Breast epithelium (tissue), 4 donors: ENCODE measurements around the gene ARHGEF1. TPM values are rescaled to one million over a fixed set of nuclear protein-coding genes. Genes with fewer than 3 reads are reported as not detected.

ENCODE experiments used
- DNase-seq, 2 donors: peaks; one replicate each; pipeline ENCODE4 v3.0.0-alpha.2; 2019; ENCODE audit warnings: low spot score in 2 of 2
- H3K27ac ChIP-seq, 2 donors: fragments of 200-600 bp; sonication (generic) in 1 of 2; one replicate each; pipeline ENCODE4 v1.5.1; 2016 to 2019; ENCODE audit warnings: mild to moderate bottlenecking in 1 of 2
- H3K27me3 ChIP-seq, 2 donors: fragments of 200-600 bp; sonication (generic) in 1 of 2; one replicate each; pipeline versions ENCODE4 v1.5.1 to v1.6.0; 2017 to 2019; ENCODE audit warnings: control low read depth in 1 of 2, mild to moderate bottlenecking in 1 of 2
- H3K36me3 ChIP-seq: fragments of 200-600 bp; one replicate; pipeline ENCODE4 v1.5.1; 2019
- H3K4me1 ChIP-seq, 2 donors: fragments of 200-600 bp; sonication (generic); one replicate each; pipeline ENCODE4 v1.5.1; 2016 to 2019; ENCODE audit warnings: control low read depth in 1 of 2
- H3K4me3 ChIP-seq, 3 donors: fragments of 200-600 bp; sonication (generic); 1 replicate in 2 of 3; 2 replicates in 1 of 3; pipeline ENCODE4 v1.5.1; 2016 to 2019; ENCODE audit warnings: mild to moderate bottlenecking in 3 of 3, moderate library complexity in 2 of 3
- H3K9me3 ChIP-seq, 2 donors: fragments of 200-600 bp; sonication (generic) in 1 of 2; one replicate each; pipeline ENCODE4 v1.5.1; 2016 to 2019; ENCODE audit warnings: control low read depth in 1 of 2
- CTCF ChIP-seq, 3 donors: fragments of 450-650 bp; IDR thresholded peaks; one replicate each; pipeline ENCODE4 v1.5.1; 2016 to 2017; ENCODE audit warnings: antibody characterized with exemption in 3 of 3, mild to moderate bottlenecking in 3 of 3, moderate library complexity in 3 of 3
- POLR2A ChIP-seq: fragments of 450-650 bp; IDR thresholded peaks from one replicate; pipeline ENCODE4 v1.6.1; 2016; ENCODE audit warnings: antibody characterized with exemption, mild to moderate bottlenecking, moderate library complexity
- POLR2AphosphoS5 ChIP-seq, 3 donors: sonication (generic); formaldehyde crosslinking; IDR thresholded peaks; one replicate each; pipeline ENCODE4 v1.6.1; 2017; ENCODE audit warnings: antibody characterized with exemption in 3 of 3
- intact Hi-C: fragments of 100-400 bp; cut with DNase I; formaldehyde crosslinking; loops from one replicate; pipeline ENCODE4 v1.15.1; 2023; ENCODE audit warnings: low total_unique reads
- total RNA-seq, 3 donors: library from RNA; depleted of rRNA; stranded (reverse); fragments of >200 nt; gene quantifications; one replicate each; pipeline ENCODE4 v1.1.0, GENCODE V29; 2016

ARHGEF1 gene
- total RNA-seq, 3 donors from 2014 or later = 55.0 to 61.9 (median 55.7) TPM

GRCh38 chr19:41897181-41897580 lies 14.2 kb downstream of the ARHGEF1 start:
- peaks cover 6% of the 10 kb centered on the region for H3K36me3 ChIP-seq
- intact Hi-C loops = no loop called here
- no peak for TF ChIP-seq POLR2AphosphoS5 (IDR thresholded peaks at IDR 0.05)
- TF ChIP-seq CTCF (IDR thresholded peaks at IDR 0.05) = no peak
- no peak for TF ChIP-seq POLR2A
- no peak overlapping the region for H3K27ac ChIP-seq
- H3K9me3 ChIP-seq = no peaks in the 10 kb centered on the region
- no peak for DNase-seq
- no peaks in the 10 kb centered on the region for H3K27me3 ChIP-seq
- H3K4me3 ChIP-seq = no peak overlapping the region
- H3K4me1 ChIP-seq = no peaks in the 10 kb centered on the region

GRCh38 chr19:41897820-41898219 lies 14.8 kb downstream of the ARHGEF1 start:
- no peaks in the 10 kb centered on the region for H3K27me3 ChIP-seq
- peaks cover 12% of the 10 kb centered on the region for H3K36me3 ChIP-seq
- H3K27ac ChIP-seq = no peak overlapping the region
- H3K4me1 ChIP-seq = no peaks in the 10 kb centered on the region
- no peak for TF ChIP-seq CTCF (IDR thresholded peaks at IDR 0.05)
- no peak for TF ChIP-seq POLR2AphosphoS5 (IDR thresholded peaks at IDR 0.05)
- no peak for TF ChIP-seq POLR2A
- intact Hi-C loops = no loop called here
- H3K4me3 ChIP-seq = no peak overlapping the region
- H3K9me3 ChIP-seq = no peaks in the 10 kb centered on the region
- no peak for DNase-seq

GRCh38 chr19:41898235-41898634 lies 15.3 kb downstream of the ARHGEF1 start:
- Histone ChIP-seq H3K36me3 (peaks cover 16% of the 10 kb centered on the region), H3K27ac (no peak overlapping the region), H3K9me3 (no peaks in the 10 kb centered on the region), H3K4me1 (no peaks in the 10 kb centered on the region), H3K27me3 (no peaks in the 10 kb centered on the region), H3K4me3 (no peak overlapping the region)
- TF ChIP-seq CTCF (IDR thresholded peaks at IDR 0.05) (no peak), POLR2AphosphoS5 (IDR thresholded peaks at IDR 0.05) (no peak), POLR2A (no peak)
- intact Hi-C loops = no loop called here
- DNase-seq = no peak

GRCh38 chr19:41901707-41902360 lies 18.9 kb downstream of the ARHGEF1 start:
- no peak for DNase-seq
- Histone ChIP-seq H3K27ac (no peak overlapping the region), H3K4me3 (no peak overlapping the region), H3K9me3 (no peaks in the 10 kb centered on the region), H3K27me3 (no peaks in the 10 kb centered on the region), H3K36me3 (peaks cover 24% of the 10 kb centered on the region), H3K4me1 (no peaks in the 10 kb centered on the region)
- TF ChIP-seq CTCF (IDR thresholded peaks at IDR 0.05) (no peak), POLR2A (no peak), POLR2AphosphoS5 (IDR thresholded peaks at IDR 0.05) (no peak)
- intact Hi-C loops = no loop called here

- no peak overlapping the region for H3K4me3 ChIP-seq
- peaks cover 24% of the 10 kb centered on the region for H3K36me3 ChIP-seq
- H3K27ac ChIP-seq = no peak overlapping the region
- TF ChIP-seq CTCF (IDR thresholded peaks at IDR 0.05) (no peak), POLR2A (no peak), POLR2AphosphoS5 (IDR thresholded peaks at IDR 0.05) (no peak)
- no peaks in the 10 kb centered on the region for H3K4me1 ChIP-seq
- DNase-seq = no peak
- intact Hi-C loops = no loop called here
- H3K9me3 ChIP-seq = no peaks in the 10 kb centered on the region
- H3K27me3 ChIP-seq = no peaks in the 10 kb centered on the region
Measured at GRCh38 chr19:41902594-41902993, 19.6 kb downstream of the ARHGEF1 start.
